Stimulated activated CD8-positive, alpha-beta memory T cell treated with anti-CD3 and anti-CD28 coated beads, Interleukin-12 subunit alpha, Interleukin-12 subunit beta, amount 100 ng/mL, for 24 hours (primary cell): ENCODE measurements around the gene BBS12.
"Not testable (repeated sequence)": the region's sequence is repeated elsewhere in the genome, so short reads cannot be mapped to it uniquely, and the experiment has no call there.

Experiments
- DNase-seq: peaks from one replicate; pipeline ENCODE4 v3.0.0-alpha.2; 2020; ENCODE audit errors: extremely low read depth

The BBS12 gene

DNA sequence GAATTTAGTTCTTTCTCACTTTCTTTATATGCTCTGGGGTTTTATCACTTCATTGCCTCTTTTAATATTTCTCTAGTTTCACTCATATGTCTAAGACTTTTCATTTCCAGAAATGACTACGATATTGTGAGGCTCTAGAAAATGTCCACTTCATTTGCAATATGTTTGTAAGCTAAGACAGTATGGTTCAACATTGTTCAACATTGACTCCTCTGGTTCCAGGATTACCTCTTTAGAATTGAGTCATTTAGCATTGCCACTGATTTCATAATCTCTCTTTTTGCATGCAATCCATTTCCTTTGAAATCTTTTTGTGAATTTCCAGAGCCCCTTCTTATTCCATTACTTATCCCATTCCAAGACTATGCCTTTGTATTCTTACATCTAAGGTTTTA, 32.3 kb downstream of the BBS12 start:
- no peak for DNase-seq

- DNase-seq = no peak
These were observed 33.3 kb downstream of the BBS12 start for GRCh38 chr4:122765692-122766352.

GRCh38 chr4:122766353-122766705, 33.8 kb downstream of the BBS12 start:
- no peak for DNase-seq

GRCh38 chr4:122766950-122767349, 34.4 kb downstream of the BBS12 start:
- DNase-seq = no peak

DNA sequence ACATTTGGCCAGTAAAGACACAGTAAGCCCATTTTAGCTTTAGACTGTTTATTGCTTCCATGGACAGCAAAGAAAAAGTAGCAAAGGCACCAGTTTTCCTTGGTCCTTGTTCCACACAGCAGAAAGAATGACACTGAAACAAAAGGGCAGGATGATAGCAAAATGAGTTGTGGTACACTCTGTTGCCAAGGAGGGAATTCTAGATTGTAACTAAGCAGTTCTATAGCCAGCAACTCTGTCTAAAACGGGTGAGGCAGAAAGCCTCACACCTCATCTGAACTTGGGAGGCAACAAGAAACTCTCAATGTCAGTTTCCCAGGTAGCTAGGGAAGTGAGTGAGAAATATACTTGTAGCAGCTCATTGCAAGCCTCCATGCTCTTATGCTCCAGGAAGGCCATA, 39.2 kb downstream of the BBS12 start:
- DNase-seq = no peak

DNA sequence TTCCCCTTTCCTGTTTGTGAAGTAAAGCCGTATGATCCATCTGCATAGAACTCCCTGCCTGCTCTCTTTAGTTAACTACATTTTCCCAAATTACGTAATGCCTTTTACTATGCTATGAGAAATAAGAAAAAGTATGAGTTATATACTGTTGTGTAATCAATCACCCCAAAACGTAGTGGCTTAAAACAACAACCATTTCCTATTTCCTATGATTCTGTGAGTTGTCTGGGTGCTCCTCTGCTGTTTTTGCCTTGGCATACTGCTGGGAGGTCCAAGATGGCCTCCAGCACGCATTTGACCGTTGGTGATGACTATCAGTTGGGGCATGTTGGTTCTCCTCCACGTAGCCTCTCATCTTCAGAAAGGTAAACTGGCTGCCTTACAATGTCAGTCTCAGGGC, 39.8 kb downstream of the BBS12 start:
- DNase-seq = no peak

DNA sequence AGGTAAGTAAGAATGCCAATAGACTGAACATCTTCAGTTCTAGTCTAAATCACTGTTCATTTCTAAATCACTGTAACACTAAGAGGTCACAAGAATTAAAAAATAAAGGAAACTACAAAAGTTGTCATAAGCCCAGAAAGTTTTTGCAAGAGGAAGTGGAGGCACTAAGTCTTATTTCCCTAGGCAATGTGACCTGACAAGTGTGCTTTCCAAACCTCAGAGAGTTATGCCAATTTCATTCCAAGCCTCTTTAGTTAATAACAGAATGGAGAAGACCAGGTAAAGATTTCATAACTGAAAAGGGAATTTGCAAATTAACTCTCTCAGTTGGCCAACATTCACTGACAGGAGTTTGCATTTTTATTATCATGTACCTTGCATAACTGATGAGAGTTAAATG, 40.5 kb downstream of the BBS12 start:
- DNase-seq = no peak

DNA sequence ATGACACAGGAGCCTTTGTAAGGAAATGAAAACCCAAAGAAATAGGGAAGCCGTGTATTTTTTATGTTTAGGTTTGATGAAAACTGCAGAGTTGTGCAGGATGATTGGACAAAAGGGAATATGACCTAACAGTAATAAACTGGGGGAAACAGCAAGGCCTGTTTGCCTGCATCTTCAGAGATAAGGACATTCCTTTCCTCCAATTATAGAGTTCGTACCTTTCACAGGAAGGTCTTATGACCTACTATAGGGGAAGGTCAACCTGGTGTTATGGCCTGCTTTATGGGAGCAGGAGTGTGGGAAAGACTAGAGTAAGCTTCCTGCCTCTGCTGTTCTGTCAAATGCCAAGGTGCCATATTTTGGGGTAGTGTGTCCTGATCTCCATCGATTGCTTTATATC, 42.5 kb downstream of the BBS12 start:
- DNase-seq = no peak

DNA sequence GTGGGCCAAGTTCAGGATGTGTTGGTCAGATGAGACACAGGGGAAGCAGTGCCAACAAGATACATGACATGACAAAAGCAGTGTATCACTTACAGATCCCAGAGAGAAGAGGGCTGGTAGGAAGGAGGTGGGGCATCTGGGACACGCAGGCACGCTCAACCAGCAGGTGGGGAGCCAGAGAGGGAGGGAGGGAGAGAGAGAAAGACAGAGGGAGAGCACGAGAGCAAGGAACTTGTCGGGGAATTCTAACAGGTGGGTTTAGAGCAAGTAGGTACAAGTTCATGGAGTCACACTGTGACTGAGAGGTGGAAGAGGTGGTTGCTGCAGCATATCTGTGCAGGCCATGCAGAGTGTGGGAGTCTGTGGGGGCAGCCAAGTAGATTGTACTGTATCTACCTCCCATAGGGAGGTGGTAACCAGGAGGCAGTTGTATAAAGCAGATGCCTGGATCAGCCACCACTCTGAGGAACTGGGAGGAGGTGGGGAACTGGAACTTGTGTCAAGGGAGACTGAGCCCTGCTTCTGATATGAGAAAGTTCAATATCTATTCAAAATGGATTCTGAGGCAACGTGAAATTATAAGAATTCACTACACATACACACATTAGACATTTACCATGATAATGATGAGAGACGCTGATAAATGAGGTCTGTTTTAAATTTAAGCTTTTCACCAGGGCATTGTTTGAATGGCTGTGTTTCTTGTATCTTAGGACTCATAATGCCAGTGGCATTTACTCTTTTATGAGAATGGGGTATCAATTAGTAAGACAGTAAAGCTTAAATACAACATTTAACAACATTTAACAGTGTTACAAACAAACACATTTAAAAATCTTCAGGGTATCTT, 43.7 kb downstream of the BBS12 start:
- no peak for DNase-seq

DNA sequence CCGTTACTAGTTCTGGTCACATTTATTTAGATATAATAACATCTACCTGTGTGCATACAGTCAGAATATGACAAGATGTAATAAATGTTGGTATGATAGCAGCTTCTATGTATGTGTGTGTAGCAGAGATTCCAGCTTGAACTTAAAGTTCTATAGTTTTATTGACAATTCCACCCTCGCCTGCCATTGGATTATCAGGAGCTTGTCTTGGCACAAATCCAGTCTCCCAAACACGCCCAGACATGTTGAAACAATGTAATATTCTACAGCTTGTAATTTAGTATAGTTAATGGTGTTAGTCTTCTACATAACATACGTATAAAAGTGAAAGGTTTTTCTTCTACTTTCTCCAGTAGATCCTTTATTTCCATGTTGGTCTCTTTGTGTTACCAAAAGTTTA, 44.4 kb downstream of the BBS12 start:
- no peak for DNase-seq

DNA sequence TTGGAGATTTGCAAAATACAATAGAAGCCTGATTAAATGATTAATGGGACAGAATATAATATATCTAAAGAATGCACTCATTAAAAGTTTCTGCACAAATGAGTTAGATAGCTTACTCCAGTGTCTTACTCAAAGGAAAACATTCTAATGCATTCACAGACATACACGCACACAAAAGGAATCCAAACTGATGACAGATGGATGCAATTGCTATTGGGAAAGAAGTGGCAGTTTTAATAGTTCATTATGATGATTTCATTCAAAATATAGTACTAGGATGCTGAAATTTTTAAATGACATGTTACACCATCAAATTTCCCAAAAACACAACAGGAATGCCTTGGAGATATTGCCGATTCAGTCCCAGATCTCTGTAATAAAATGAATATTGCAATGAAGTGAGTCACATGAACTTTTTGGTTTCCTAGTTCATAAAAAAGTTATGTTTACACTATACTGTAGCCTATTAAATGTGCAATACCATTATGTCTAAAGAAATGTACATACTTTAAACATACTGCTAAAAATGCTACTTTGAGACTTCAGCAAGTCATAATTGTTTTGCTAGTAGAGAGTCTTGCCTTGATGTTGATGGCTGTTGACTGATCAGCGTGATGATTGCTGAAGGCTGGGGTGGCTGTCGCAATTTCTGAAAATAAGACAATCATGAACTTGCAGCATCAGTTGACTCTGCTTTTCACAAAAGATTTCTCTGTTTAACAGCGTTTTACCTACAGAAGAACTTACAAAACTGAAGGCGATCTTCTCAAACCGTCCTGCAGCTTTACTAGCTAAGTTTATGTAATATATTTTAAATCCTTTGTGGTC, 45.6 kb downstream of the BBS12 start:
- DNase-seq = no peak

GRCh38 chr4:122781486-122781885, 49.0 kb downstream of the BBS12 start:
- DNase-seq = no peak

GRCh38 chr4:122783301-122784215, 51.1 kb downstream of the BBS12 start:
- no peak for DNase-seq

DNA sequence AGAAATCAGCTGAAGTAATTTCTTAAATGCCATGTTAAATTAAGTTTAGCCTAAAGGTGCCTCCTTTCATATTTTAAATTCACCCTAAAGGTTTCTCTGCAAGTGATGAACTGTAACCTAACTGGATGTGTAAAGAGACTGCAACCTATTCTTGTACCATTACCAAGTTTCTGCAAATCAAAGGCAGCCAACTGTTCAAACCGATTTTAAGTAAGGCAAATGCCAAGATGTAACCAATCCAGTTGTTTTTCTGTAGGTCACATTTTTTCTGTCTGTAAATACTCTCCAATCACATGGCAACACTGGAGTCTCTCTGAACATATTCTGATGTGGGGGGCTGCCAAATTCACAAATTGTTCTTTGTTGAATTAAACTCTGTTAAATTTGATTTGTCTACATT, 51.8 kb downstream of the BBS12 start:
- DNase-seq = no peak

- no peak for DNase-seq
These were observed 52.6 kb downstream of the BBS12 start for GRCh38 chr4:122785099-122785498.

- not testable (repeated sequence) for DNase-seq
These were observed 53.8 kb downstream of the BBS12 start for GRCh38 chr4:122786296-122786695.

GRCh38 chr4:122786920-122787319, 54.4 kb downstream of the BBS12 start:
- not testable (repeated sequence) for DNase-seq

- no peak for DNase-seq
These were observed 55.4 kb downstream of the BBS12 start for GRCh38 chr4:122787940-122788339.

GRCh38 chr4:122788935-122789334, 56.4 kb downstream of the BBS12 start:
- no peak for DNase-seq

GRCh38 chr4:122793811-122794210, 61.3 kb downstream of the BBS12 start:
- no peak for DNase-seq
